Caco-2 (cell line): ENCODE results near the gene PAK5. TPM values are rescaled to one million over a fixed set of nuclear protein-coding genes. Genes with fewer than 3 reads are reported as not detected.

Experiments
- BruUV-seq: library from RNA; stranded (reverse); fragments of 400-500 nt; replicated peaks from 2 replicates; lab custom pipeline; 2021; lab: Mats Ljungman, UMichigan
- CTCF ChIA-PET: fragments of 300-600 bp; sonication (Branson Sonifier 250); formaldehyde crosslinking; loops from one replicate; lab custom pipeline; 2022; ENCODE audit warnings: antibody characterized with exemption; lab: Charles Lee
- POLR2A ChIA-PET: fragments of 300-600 bp; sonication (Branson Sonifier 250); formaldehyde crosslinking; loops from one replicate; lab custom pipeline; 2022; ENCODE audit warnings: antibody characterized with exemption; lab: Charles Lee
- DNase-seq, 2 experiments: peaks; one replicate each; pipeline versions ENCODE4 v3.0.0 to v3.0.0-alpha.2; 2020 to 2022
- H3K27me3 ChIP-seq: replicated peaks from 2 replicates; pipeline ENCODE4 v1.6.0; 2011; ENCODE audit warnings: low read length; ENCODE audit not compliant: control insufficient read depth, insufficient read depth
- H3K36me3 ChIP-seq: 2 replicates; pipeline ENCODE4 v1.5.1; 2011; ENCODE audit warnings: low read length; ENCODE audit not compliant: control insufficient read depth, insufficient read depth
- H3K4me1 ChIP-seq: fragments of 250-450 bp; sonication (Bioruptor Pico); 2 replicates; pipeline ENCODE4 v1.5.1; 2020; ENCODE audit warnings: mild to moderate bottlenecking
- H3K4me3 ChIP-seq: 2 replicates; pipeline ENCODE4 v1.5.1; 2011; ENCODE audit warnings: low read depth, mild to moderate bottlenecking, control low read depth, low read length
- H3K9me3 ChIP-seq: fragments of 250-450 bp; sonication (Bioruptor Pico); 2 replicates; pipeline ENCODE4 v1.5.1; 2020; ENCODE audit warnings: mild to moderate bottlenecking, moderate library complexity
- H3K27ac Mint-ChIP-seq: one replicate; pipeline ENCODE4 v1.8.0; 2022; ENCODE audit warnings: mixed read lengths; ENCODE audit not compliant: unreplicated experiment
- H3K27me3 Mint-ChIP-seq: one replicate; pipeline ENCODE4 v1.8.0; 2022; ENCODE audit warnings: mixed read lengths; ENCODE audit not compliant: insufficient read depth, unreplicated experiment
- H3K36me3 Mint-ChIP-seq: one replicate; pipeline ENCODE4 v1.8.0; 2022; ENCODE audit warnings: mild to moderate bottlenecking, mixed read lengths; ENCODE audit not compliant: insufficient read depth, unreplicated experiment
- H3K4me1 Mint-ChIP-seq: one replicate; pipeline ENCODE4 v1.8.0; 2022; ENCODE audit warnings: low read depth, mixed read lengths; ENCODE audit not compliant: unreplicated experiment
- H3K4me3 Mint-ChIP-seq: one replicate; pipeline ENCODE4 v1.8.0; 2022; ENCODE audit warnings: mild to moderate bottlenecking, moderate library complexity, mixed read lengths; ENCODE audit not compliant: unreplicated experiment
- H3K9me3 Mint-ChIP-seq: one replicate; pipeline ENCODE4 v1.8.0; 2022; ENCODE audit warnings: mixed read lengths; ENCODE audit not compliant: unreplicated experiment
- intact Hi-C: fragments of 100-400 bp; cut with micrococcal nuclease; formaldehyde crosslinking; loops from one replicate; pipeline ENCODE4 v1.10.0; 2022; ENCODE audit not compliant: unreplicated experiment
- total RNA-seq: library from RNA; stranded (reverse); gene quantifications from 2 replicates; pipeline ENCODE4 v1.2.3, GENCODE V29; 2022
- TF ChIP-seq, protein P1 (sequence below), 2 experiments: fragments of 200-600 bp in 1 of 2; IDR thresholded peaks; 1 replicate in 1 of 2; 2 replicates in 1 of 2; pipeline versions ENCODE4 v1.5.1 to v1.8.0; 2011 to 2022; ENCODE audit warnings: antibody characterized with exemption in 1 of 2, control low read depth in 1 of 2, inconsistent platforms in 1 of 2, low read depth in 1 of 2, low read length in 1 of 2, mild to moderate bottlenecking in 1 of 2, moderate library complexity in 1 of 2; ENCODE audit not compliant: insufficient read depth in 1 of 2, severe bottlenecking in 1 of 2, unreplicated experiment in 1 of 2

Gene PAK5
- total RNA-seq, 1 experiment from 2014 or later: not detected

DNA sequence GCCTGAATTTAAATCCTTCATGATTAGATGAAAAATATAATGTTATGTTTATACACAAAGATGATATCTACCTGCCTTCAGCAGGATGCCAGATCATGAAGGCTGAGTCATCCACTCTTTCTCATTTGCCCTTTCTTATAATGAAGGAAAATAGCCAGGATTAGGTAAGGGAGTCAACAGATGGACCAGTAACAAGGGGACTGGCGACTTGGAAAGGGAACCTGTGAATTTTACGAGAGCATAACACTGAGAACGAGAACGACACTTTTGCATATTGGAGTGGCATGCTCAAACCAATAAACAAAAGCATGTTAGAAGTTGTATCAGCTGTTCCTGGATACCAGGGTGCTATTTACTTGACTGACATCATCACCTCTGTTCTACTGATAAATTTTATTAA, 170.5 kb downstream of the PAK5 start:
- TF ChIP-seq, protein P1, sequence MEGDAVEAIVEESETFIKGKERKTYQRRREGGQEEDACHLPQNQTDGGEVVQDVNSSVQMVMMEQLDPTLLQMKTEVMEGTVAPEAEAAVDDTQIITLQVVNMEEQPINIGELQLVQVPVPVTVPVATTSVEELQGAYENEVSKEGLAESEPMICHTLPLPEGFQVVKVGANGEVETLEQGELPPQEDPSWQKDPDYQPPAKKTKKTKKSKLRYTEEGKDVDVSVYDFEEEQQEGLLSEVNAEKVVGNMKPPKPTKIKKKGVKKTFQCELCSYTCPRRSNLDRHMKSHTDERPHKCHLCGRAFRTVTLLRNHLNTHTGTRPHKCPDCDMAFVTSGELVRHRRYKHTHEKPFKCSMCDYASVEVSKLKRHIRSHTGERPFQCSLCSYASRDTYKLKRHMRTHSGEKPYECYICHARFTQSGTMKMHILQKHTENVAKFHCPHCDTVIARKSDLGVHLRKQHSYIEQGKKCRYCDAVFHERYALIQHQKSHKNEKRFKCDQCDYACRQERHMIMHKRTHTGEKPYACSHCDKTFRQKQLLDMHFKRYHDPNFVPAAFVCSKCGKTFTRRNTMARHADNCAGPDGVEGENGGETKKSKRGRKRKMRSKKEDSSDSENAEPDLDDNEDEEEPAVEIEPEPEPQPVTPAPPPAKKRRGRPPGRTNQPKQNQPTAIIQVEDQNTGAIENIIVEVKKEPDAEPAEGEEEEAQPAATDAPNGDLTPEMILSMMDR (IDR thresholded peaks at IDR 0.05; ENCODE audit: insufficient read depth in 1 of 2, low read depth in 1 of 2, low read length in 1 of 2, severe bottlenecking in 1 of 2, unreplicated experiment in 1 of 2): no peak
- Mint-ChIP-seq H3K27ac (no peak overlapping the region), H3K4me3 (no peak overlapping the region), H3K4me1 (no peaks in the 10 kb centered on the region), H3K9me3 (no peaks in the 10 kb centered on the region), H3K36me3 (no peaks in the 10 kb centered on the region), H3K27me3 (peaks cover 3% of the 10 kb centered on the region)
- DNase-seq: no peak
- H3K27me3 ChIP-seq: no peaks in the 10 kb centered on the region
- no peak overlapping the region for H3K4me3 ChIP-seq
- CTCF ChIA-PET: no interaction called here
- POLR2A ChIA-PET: no interaction called here
- H3K9me3 ChIP-seq: no peaks in the 10 kb centered on the region
- no peaks in the 10 kb centered on the region for H3K36me3 ChIP-seq
- intact Hi-C loops: no loop called here
- BruUV-seq: no TSS peak
- no peaks in the 10 kb centered on the region for H3K4me1 ChIP-seq

- H3K4me3 Mint-ChIP-seq: no peak overlapping the region
- H3K27ac Mint-ChIP-seq: no peak overlapping the region
- Histone ChIP-seq H3K4me3 (no peak overlapping the region), H3K4me1 (no peaks in the 10 kb centered on the region), H3K36me3 (no peaks in the 10 kb centered on the region), H3K9me3 (no peaks in the 10 kb centered on the region), H3K27me3 (no peaks in the 10 kb centered on the region)
- H3K9me3 Mint-ChIP-seq: peaks cover 10% of the 10 kb centered on the region
- H3K27me3 Mint-ChIP-seq: peaks cover 8% of the 10 kb centered on the region
- intact Hi-C loops: no loop called here
- DNase-seq: no peak
- BruUV-seq: no TSS peak
- no peaks in the 10 kb centered on the region for H3K36me3 Mint-ChIP-seq
- ChIA-PET CTCF (no interaction called here), POLR2A (no interaction called here)
- H3K4me1 Mint-ChIP-seq: no peaks in the 10 kb centered on the region
- TF ChIP-seq, protein P1 (IDR thresholded peaks at IDR 0.05; ENCODE audit: insufficient read depth in 1 of 2, low read depth in 1 of 2, low read length in 1 of 2, severe bottlenecking in 1 of 2, unreplicated experiment in 1 of 2): no peak
Measured at GRCh38 chr20:9663423-9663822, 175.5 kb downstream of the PAK5 start.

GRCh38 chr20:9660236-9660868, 178.5 kb downstream of the PAK5 start:
- Histone ChIP-seq H3K36me3 (no peaks in the 10 kb centered on the region), H3K4me1 (no peaks in the 10 kb centered on the region), H3K27me3 (no peaks in the 10 kb centered on the region), H3K9me3 (no peaks in the 10 kb centered on the region), H3K4me3 (no peak overlapping the region)
- Mint-ChIP-seq H3K27me3 (peaks cover 5% of the 10 kb centered on the region), H3K36me3 (no peaks in the 10 kb centered on the region), H3K9me3 (peaks cover 10% of the 10 kb centered on the region), H3K4me1 (no peaks in the 10 kb centered on the region), H3K4me3 (no peak overlapping the region), H3K27ac (no peak overlapping the region)
- TF ChIP-seq, protein P1 (IDR thresholded peaks at IDR 0.05; ENCODE audit: insufficient read depth in 1 of 2, low read depth in 1 of 2, low read length in 1 of 2, severe bottlenecking in 1 of 2, unreplicated experiment in 1 of 2): no peak
- intact Hi-C loops: no loop called here
- CTCF ChIA-PET: no interaction called here
- POLR2A ChIA-PET: no interaction called here
- DNase-seq: peak in 1 of 2 experiments; percentile 45
- BruUV-seq: no TSS peak
